Adipocyte (in vitro differentiated cells): ENCODE data around the gene YKT6.

Source experiments
- DNase-seq: peaks from one replicate; pipeline ENCODE4 v3.0.0-alpha.2; 2015; ENCODE audit warnings: low read depth
- H3K27me3 ChIP-seq: replicated peaks from 2 replicates; pipeline ENCODE4 v1.7.0; 2013; ENCODE audit warnings: mild to moderate bottlenecking, low read length, moderate library complexity; ENCODE audit not compliant: control insufficient read depth, insufficient read depth
- H3K36me3 ChIP-seq: 2 replicates; pipeline ENCODE4 v1.7.0; 2013; ENCODE audit warnings: low read length, mild to moderate bottlenecking, moderate library complexity; ENCODE audit not compliant: control insufficient read depth, insufficient read depth, severe bottlenecking
- H3K4me1 ChIP-seq: 2 replicates; pipeline ENCODE4 v1.7.0; 2013; ENCODE audit warnings: mild to moderate bottlenecking, low read length, moderate library complexity; ENCODE audit not compliant: control insufficient read depth, insufficient read depth
- H3K4me3 ChIP-seq: 2 replicates; pipeline ENCODE4 v1.7.0; 2013; ENCODE audit warnings: mild to moderate bottlenecking, low read length, moderate library complexity
- H3K9ac ChIP-seq: 2 replicates; pipeline ENCODE4 v1.7.0; 2013; ENCODE audit warnings: mild to moderate bottlenecking, low read length, moderate library complexity
- H3K9me3 ChIP-seq: 2 replicates; pipeline ENCODE4 v1.7.0; 2013; ENCODE audit warnings: mild to moderate bottlenecking, low read length, moderate library complexity; ENCODE audit not compliant: control insufficient read depth

YKT6 gene

DNA sequence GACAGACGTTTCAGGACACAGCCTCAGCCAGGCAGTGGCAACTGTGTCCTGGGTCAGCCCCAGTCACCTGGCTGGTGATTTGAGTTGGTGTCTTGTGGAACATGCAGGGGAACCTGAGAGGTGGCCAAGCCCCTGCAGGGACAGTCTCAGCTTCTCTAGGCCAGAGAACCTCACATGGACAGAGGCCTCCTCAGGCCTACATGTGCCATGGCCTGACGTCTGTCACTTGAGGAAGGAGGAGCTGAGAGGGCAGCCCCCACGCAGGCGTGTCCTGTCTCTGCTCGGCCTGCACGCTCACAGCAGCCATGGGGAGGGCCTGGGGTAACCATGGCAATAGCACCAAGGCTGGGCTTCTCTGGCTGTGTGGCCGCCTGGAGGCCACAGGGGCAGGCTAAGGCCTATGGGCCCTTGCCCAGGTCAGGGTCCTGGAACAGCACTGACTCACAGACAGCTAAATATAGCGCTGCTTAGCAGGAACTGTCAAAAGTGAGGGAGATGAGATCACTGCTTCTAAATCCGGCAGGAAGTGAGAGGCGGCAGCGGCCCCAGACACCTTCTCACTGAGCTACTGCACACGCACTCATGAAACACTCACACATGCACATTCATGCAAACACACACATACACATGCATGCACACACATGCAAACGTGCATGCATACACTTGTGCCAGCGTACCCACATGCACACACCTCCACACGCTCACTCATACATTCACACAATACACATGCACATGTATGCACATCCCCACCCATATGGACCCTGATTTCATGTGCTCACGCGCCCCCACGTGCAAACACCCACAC is 57.0 kb downstream of the YKT6 start:
- no peaks in the 10 kb centered on the region for H3K9me3 ChIP-seq
- H3K4me3 ChIP-seq = peak overlapping the region; percentile 42
- H3K9ac ChIP-seq = peak overlapping the region; percentile 72
- H3K27me3 ChIP-seq = no peaks in the 10 kb centered on the region
- no peaks in the 10 kb centered on the region for H3K36me3 ChIP-seq
- DNase-seq = peak; percentile 65
- H3K4me1 ChIP-seq = peaks cover 30% of the 10 kb centered on the region

DNA sequence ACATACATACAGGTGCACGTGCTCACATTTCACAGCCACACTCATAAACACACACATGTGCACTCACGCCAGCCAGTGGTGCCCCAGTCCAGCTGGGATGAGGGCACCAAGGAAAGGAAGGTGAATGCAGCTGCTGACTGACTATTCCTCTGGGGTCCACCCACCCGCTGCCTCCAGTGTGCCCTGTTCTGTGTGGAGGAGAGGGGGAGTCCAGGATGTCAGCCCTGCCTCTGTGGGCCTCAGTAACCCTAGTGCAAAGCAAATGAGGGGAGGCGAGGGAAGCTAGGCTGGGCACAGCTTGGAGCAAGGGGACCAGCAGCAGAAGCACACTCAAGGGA is 57.6 kb downstream of the YKT6 start:
- peak overlapping the region; percentile 72 for H3K9ac ChIP-seq
- no peaks in the 10 kb centered on the region for H3K27me3 ChIP-seq
- peaks cover 30% of the 10 kb centered on the region for H3K4me1 ChIP-seq
- H3K36me3 ChIP-seq = no peaks in the 10 kb centered on the region
- peak overlapping the region; percentile 42 for H3K4me3 ChIP-seq
- no peak for DNase-seq
- no peaks in the 10 kb centered on the region for H3K9me3 ChIP-seq

DNA sequence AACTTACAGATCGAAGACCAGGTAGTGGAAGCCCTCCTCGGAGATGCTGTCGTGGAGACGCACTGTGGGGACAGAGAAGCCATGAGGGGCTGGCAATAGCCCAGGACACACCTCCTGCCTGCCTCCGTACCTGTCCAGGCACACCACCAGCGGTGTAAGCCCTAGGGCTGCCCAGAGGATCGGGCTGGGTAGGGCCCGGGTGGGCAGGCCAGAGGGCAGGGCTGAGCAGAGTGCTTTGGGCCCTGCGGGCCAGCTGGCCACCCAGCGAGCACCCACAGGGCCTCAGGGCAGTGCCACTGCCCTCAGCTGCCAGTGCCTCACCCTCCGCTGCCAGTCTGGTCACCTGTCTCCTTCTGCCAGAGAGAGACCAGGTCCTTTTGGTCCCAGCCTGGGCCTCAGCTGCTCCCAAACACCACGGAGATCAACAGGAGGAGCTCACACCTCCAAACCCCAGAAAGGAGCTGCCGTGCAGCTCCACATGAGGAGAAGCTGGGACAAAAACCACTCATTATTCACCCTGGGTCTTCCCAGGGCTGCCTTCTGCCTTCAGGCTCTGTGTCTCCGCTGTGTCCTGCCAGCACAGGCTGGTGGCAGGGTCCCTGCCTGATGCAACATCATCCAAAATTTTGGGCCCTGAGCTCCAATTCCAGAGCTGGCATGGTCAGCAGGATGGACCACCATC is 58.2 kb downstream of the YKT6 start:
- peaks cover 30% of the 10 kb centered on the region for H3K4me1 ChIP-seq
- H3K9ac ChIP-seq = peak overlapping the region; percentile 72
- H3K36me3 ChIP-seq = no peaks in the 10 kb centered on the region
- H3K27me3 ChIP-seq = peaks cover 4% of the 10 kb centered on the region
- H3K9me3 ChIP-seq = no peaks in the 10 kb centered on the region
- peak overlapping the region; percentile 13 for H3K4me3 ChIP-seq
- DNase-seq = no peak

DNA sequence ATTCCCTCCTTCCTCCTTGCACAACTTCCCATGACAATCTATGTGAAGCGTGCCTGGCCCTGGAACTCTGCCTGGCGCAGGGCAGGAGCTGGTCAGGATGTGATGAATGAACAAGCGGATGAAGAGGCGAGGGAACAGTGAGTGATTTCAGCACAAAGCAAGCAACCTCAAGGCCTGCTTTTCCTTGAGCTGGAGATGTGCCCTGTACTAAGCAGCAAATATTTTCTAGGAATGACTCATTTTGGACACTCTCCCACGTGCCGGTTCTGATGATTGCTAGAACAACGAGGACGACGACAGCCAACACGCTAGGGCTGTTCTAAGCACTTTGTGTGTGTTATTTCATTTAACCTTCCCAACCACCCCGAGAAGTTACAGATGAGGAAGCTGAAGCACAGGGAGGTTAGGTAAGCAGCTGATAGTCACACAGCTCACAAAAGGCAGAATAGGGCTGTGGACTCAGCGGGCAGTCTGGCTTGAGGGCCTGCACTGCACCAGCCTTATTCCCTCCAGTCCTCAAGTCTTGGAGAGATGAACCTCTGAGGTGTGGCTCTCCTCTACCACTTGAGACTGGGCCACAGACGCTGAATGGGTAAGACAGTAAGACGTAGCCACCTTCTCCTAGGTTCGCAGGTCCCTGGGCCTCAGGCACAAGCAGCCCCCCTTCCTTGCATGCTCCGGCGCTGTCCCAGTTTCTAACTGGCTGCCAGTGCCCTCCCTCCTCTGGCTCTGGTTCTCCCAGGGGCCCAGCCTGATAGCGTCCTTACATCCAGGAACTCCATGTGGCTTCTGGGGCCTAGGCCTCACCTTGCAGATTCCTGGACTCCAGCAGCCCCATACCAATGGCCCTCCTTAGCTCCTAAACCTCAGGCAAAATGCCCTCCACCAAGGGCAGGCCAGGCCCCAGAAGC is 59.0 kb downstream of the YKT6 start:
- no peaks in the 10 kb centered on the region for H3K9me3 ChIP-seq
- H3K36me3 ChIP-seq = no peaks in the 10 kb centered on the region
- H3K9ac ChIP-seq = peak overlapping the region; percentile 72
- peak; percentile 78 for DNase-seq
- H3K27me3 ChIP-seq = peaks cover 11% of the 10 kb centered on the region
- H3K4me1 ChIP-seq = peaks cover 30% of the 10 kb centered on the region
- no peak overlapping the region for H3K4me3 ChIP-seq

DNA sequence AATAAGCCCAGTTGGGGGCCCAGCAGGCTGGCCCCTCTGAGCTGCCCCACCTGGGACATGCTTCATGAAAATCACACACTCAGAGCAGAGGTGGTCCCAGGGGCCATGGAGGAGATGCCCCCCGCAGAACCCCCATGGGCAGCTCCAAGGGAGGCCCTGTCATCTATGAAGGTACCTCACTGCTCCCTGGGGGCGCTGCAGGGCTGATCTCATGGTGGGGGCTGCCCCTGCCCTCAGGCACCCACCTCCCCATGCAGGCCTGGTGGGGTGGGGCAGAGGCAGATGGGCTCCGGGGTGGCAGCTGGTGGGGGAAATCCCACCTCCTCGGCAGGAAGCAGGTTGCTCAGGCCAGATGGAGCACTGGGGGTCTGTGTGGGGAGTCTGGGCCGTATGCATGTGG is 60.5 kb downstream of the YKT6 start:
- no peak for DNase-seq
- Histone ChIP-seq H3K36me3 (no peaks in the 10 kb centered on the region), H3K9me3 (no peaks in the 10 kb centered on the region), H3K4me1 (peaks cover 30% of the 10 kb centered on the region), H3K27me3 (peaks cover 23% of the 10 kb centered on the region), H3K9ac (no peak overlapping the region), H3K4me3 (no peak overlapping the region)

DNA sequence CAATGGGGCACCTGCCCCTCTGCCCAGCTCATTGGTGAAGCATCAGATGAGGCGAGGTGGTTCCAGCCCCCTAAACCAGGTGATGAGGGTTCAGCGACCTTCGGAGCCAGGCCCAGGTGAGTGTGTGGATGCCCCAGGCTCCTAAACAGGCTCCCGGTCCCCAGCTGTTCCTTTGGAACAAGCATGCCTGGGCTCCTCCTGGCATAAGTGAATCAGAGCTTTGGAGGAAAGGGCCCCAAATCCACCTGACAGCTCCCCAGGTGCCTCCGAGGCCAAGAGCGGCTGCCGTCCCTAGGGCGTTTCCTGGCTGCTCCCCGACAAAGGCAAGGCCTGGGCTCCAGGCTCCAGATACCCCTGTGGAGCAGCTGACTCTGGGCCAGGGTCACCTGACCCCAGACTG is 61.3 kb downstream of the YKT6 start:
- Histone ChIP-seq H3K4me3 (no peak overlapping the region), H3K4me1 (peaks cover 30% of the 10 kb centered on the region), H3K27me3 (peaks cover 31% of the 10 kb centered on the region), H3K9ac (no peak overlapping the region), H3K36me3 (no peaks in the 10 kb centered on the region), H3K9me3 (no peaks in the 10 kb centered on the region)
- DNase-seq = no peak

DNA sequence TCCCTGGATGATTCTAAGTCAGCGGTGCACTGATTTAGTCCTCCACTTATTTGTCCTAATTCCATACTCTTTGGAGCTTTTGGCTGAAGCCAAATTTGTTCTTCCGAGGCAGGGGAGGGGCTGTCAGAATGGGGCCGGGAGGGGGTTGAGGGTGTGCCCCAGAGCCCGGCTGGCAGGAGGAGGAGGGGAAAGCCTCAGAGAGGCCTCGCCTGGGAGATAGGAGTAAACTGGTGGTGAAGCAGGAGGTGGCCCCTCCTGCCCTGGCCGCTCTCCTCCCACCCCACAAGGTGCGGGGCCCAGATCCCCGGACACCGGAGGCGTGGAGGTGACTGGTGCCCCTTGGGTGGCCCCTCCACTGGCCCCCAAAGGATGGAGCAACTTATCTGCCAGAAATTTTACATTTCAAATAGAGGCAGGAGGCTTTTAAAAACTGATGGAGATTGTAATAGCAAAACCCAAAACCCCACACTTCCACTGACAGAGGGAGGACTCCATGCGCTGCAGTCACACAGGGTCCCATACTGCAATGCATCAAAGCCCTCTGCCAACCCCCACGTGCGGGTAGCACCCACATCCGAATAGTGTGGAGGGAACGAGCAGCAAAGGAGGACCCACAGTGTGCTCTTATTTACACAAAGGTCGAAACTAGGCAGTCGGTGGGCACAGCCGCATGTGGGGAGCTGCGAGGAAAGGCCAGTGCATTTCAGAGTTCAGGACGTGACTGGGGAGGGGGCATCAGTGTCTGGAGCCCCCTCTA is 62.7 kb downstream of the YKT6 start:
- Histone ChIP-seq H3K9me3 (no peaks in the 10 kb centered on the region), H3K4me3 (no peak overlapping the region), H3K9ac (no peak overlapping the region), H3K4me1 (peaks cover 16% of the 10 kb centered on the region), H3K27me3 (peaks cover 36% of the 10 kb centered on the region), H3K36me3 (no peaks in the 10 kb centered on the region)
- DNase-seq = no peak
